Astrocyte (in vitro differentiated cells and primary cell): ENCODE data around the gene CCDC187. TPM values are rescaled to one million over a fixed set of nuclear protein-coding genes. Genes with fewer than 3 reads are reported as not detected.

ENCODE experiments used
- DNase-seq: peaks from one replicate; pipeline ENCODE4 v3.0.0-alpha.2; 2010; ENCODE audit warnings: low read depth
- FAIRE-seq: peaks from 2 replicates; lab custom pipeline; 2011; peaks lifted over from hg19 to GRCh38; lab: Jason Lieb, UNC
- H2AFZ ChIP-seq: 2 replicates; pipeline ENCODE4 v1.6.0; 2012; ENCODE audit warnings: low read depth, low read length, inconsistent platforms
- H3K27ac ChIP-seq: 2 replicates; pipeline ENCODE4 v1.5.1; 2011; ENCODE audit warnings: low read depth, low read length, inconsistent platforms
- H3K27me3 ChIP-seq: 2 replicates; pipeline ENCODE4 v1.6.0; 2011; ENCODE audit warnings: low read length, inconsistent platforms; ENCODE audit not compliant: insufficient read depth
- H3K36me3 ChIP-seq: 2 replicates; pipeline ENCODE4 v1.5.1; 2011; ENCODE audit warnings: low read length, inconsistent platforms; ENCODE audit not compliant: insufficient read depth
- H3K4me1 ChIP-seq: 2 replicates; pipeline ENCODE4 v1.5.1; 2011; ENCODE audit warnings: low read length, inconsistent platforms; ENCODE audit not compliant: insufficient read depth
- H3K4me2 ChIP-seq: 2 replicates; pipeline ENCODE4 v1.6.0; 2012; ENCODE audit warnings: low read length, inconsistent platforms
- H3K4me3 ChIP-seq: 2 replicates; pipeline ENCODE4 v1.5.1; 2011; ENCODE audit warnings: low read depth, mild to moderate bottlenecking, low read length, inconsistent platforms; ENCODE audit not compliant: insufficient read depth
- H3K79me2 ChIP-seq: 2 replicates; pipeline ENCODE4 v1.6.0; 2012; ENCODE audit warnings: mild to moderate bottlenecking, low read length, inconsistent platforms; ENCODE audit not compliant: insufficient read depth
- H3K9ac ChIP-seq: 2 replicates; pipeline ENCODE4 v1.6.0; 2012; ENCODE audit warnings: mild to moderate bottlenecking, low read length, inconsistent platforms
- H3K9me3 ChIP-seq: 2 replicates; pipeline ENCODE4 v1.5.1; 2012; ENCODE audit warnings: low read depth, mild to moderate bottlenecking, low read length, inconsistent platforms; ENCODE audit not compliant: insufficient read depth
- H4K20me1 ChIP-seq: 2 replicates; pipeline ENCODE4 v1.6.0; 2012; ENCODE audit warnings: low read length, inconsistent platforms; ENCODE audit not compliant: insufficient read depth
- H3K27ac Mint-ChIP-seq: one replicate; pipeline ENCODE4 v1.8.0; 2021; ENCODE audit warnings: mild to moderate bottlenecking, mixed read lengths; ENCODE audit not compliant: unreplicated experiment
- H3K27me3 Mint-ChIP-seq: one replicate; pipeline ENCODE4 v1.8.0; 2021; ENCODE audit warnings: low read depth, mixed read lengths; ENCODE audit not compliant: unreplicated experiment
- H3K36me3 Mint-ChIP-seq: one replicate; pipeline ENCODE4 v1.8.0; 2021; ENCODE audit warnings: low read depth, mixed read lengths; ENCODE audit not compliant: unreplicated experiment
- H3K4me1 Mint-ChIP-seq: one replicate; pipeline ENCODE4 v1.8.0; 2021; ENCODE audit warnings: low read depth, mixed read lengths; ENCODE audit not compliant: unreplicated experiment
- H3K4me3 Mint-ChIP-seq: one replicate; pipeline ENCODE4 v1.8.0; 2021; ENCODE audit warnings: mild to moderate bottlenecking, moderate library complexity, mixed read lengths; ENCODE audit not compliant: unreplicated experiment
- H3K9me3 Mint-ChIP-seq: one replicate; pipeline ENCODE4 v1.8.0; 2021; ENCODE audit warnings: mild to moderate bottlenecking, mixed read lengths; ENCODE audit not compliant: unreplicated experiment
- CTCF ChIP-seq: IDR thresholded peaks from 2 replicates; pipeline ENCODE4 v1.5.1; 2011; ENCODE audit warnings: low read depth, mild to moderate bottlenecking, inconsistent platforms, low read length, moderate library complexity; ENCODE audit not compliant: insufficient read depth
- EZH2 ChIP-seq: IDR thresholded peaks from 2 replicates; pipeline ENCODE4 v1.6.1; 2012; ENCODE audit warnings: mild to moderate bottlenecking, low read length, inconsistent platforms; ENCODE audit not compliant: insufficient read depth
- total RNA-seq: library from RNA; stranded (reverse); gene quantifications from 2 replicates; pipeline ENCODE4 v1.2.1, GENCODE V29; 2021

The CCDC187 gene
- total RNA-seq, 1 donor from 2014 or later: 0.09 TPM

GRCh38 chr9:136244122-136244968 lies 59.5 kb downstream of the CCDC187 start:
- H3K36me3 Mint-ChIP-seq: peaks cover 3% of the 10 kb centered on the region
- no peaks in the 10 kb centered on the region for H3K9me3 Mint-ChIP-seq
- Histone ChIP-seq H3K36me3 (no peaks in the 10 kb centered on the region), H3K79me2 (peaks cover 38% of the 10 kb centered on the region), H3K4me1 (peaks cover 15% of the 10 kb centered on the region), H3K27me3 (peaks cover 10% of the 10 kb centered on the region), H3K4me2 (peak overlapping the region; percentile 89), H3K9me3 (no peaks in the 10 kb centered on the region), H3K27ac (no peak overlapping the region), H2AFZ (no peak overlapping the region), H4K20me1 (peaks cover 58% of the 10 kb centered on the region), H3K4me3 (peak overlapping the region; percentile 80), H3K9ac (peak overlapping the region; percentile 76)
- peak; percentile 24 for DNase-seq
- peaks cover 14% of the 10 kb centered on the region for H3K27me3 Mint-ChIP-seq
- TF ChIP-seq EZH2 (no peak), CTCF (no peak)
- H3K27ac Mint-ChIP-seq: peak overlapping the region; percentile 88
- peaks cover 21% of the 10 kb centered on the region for H3K4me1 Mint-ChIP-seq
- peak overlapping the region; percentile 93 for H3K4me3 Mint-ChIP-seq
- no peak for FAIRE-seq

- Histone ChIP-seq H3K4me2 (peak overlapping the region; percentile 89), H3K27me3 (peaks cover 10% of the 10 kb centered on the region), H3K4me1 (peaks cover 15% of the 10 kb centered on the region), H3K4me3 (no peak overlapping the region), H3K9ac (no peak overlapping the region), H2AFZ (no peak overlapping the region), H3K36me3 (no peaks in the 10 kb centered on the region), H3K79me2 (peaks cover 45% of the 10 kb centered on the region), H3K27ac (no peak overlapping the region), H3K9me3 (no peaks in the 10 kb centered on the region), H4K20me1 (peaks cover 65% of the 10 kb centered on the region)
- H3K4me1 Mint-ChIP-seq: peaks cover 21% of the 10 kb centered on the region
- FAIRE-seq: no peak
- peaks cover 3% of the 10 kb centered on the region for H3K36me3 Mint-ChIP-seq
- peak overlapping the region; percentile 93 for H3K4me3 Mint-ChIP-seq
- peaks cover 14% of the 10 kb centered on the region for H3K27me3 Mint-ChIP-seq
- H3K27ac Mint-ChIP-seq: no peak overlapping the region
- H3K9me3 Mint-ChIP-seq: no peaks in the 10 kb centered on the region
- no peak for TF ChIP-seq EZH2
- TF ChIP-seq CTCF: no peak
- DNase-seq: no peak
These were observed 60.3 kb downstream of the CCDC187 start for GRCh38 chr9:136243631-136244030.
